Esophagus (tissue), 2 donors: ENCODE results near the gene UBR4. TPM values are rescaled to one million over a fixed set of nuclear protein-coding genes. Genes with fewer than 3 reads are reported as not detected.

Experiments used
- H3K27ac ChIP-seq, 2 donors: one replicate each; pipeline ENCODE4 v1.5.1; 2013; ENCODE audit warnings: low read depth in 2 of 2, mild to moderate bottlenecking in 2 of 2, inconsistent platforms in 1 of 2, low read length in 1 of 2, moderate library complexity in 1 of 2
- H3K27me3 ChIP-seq, 2 donors: one replicate each; pipeline ENCODE4 v1.6.1; 2013; ENCODE audit warnings: low read length in 2 of 2, control low read depth in 1 of 2, mild to moderate bottlenecking in 1 of 2; ENCODE audit not compliant: insufficient read depth in 2 of 2, control insufficient read depth in 1 of 2
- H3K36me3 ChIP-seq, 2 donors: one replicate each; pipeline ENCODE4 v1.6.1; 2013; ENCODE audit warnings: low read length in 1 of 2; ENCODE audit not compliant: control insufficient read depth in 2 of 2, insufficient read depth in 2 of 2
- H3K4me1 ChIP-seq, 2 donors: one replicate each; pipeline ENCODE4 v1.6.1; 2013; ENCODE audit warnings: low read length in 1 of 2; ENCODE audit not compliant: control insufficient read depth in 2 of 2, insufficient read depth in 2 of 2
- H3K4me3 ChIP-seq, 2 donors: one replicate each; pipeline ENCODE4 v1.5.1; 2013; ENCODE audit warnings: low read length in 2 of 2, mild to moderate bottlenecking in 2 of 2, low read depth in 1 of 2, moderate library complexity in 1 of 2
- H3K9me3 ChIP-seq, 2 donors: one replicate each; pipeline ENCODE4 v1.6.1; 2013; ENCODE audit warnings: mild to moderate bottlenecking in 2 of 2, low read depth in 1 of 2, low read length in 1 of 2, moderate library complexity in 1 of 2; ENCODE audit not compliant: control insufficient read depth in 2 of 2, insufficient read depth in 1 of 2
- WGBS, 2 donors: extraction: QIAGEN DNeasy Blood & Tissue Kit; methylation state at CpG; one replicate each; pipeline ENCODE4 v1.1.7; 2013; 5-methylcytosine and 5-hydroxymethylcytosine counted together
- polyA plus RNA-seq, 2 donors: library from polyadenylated mRNA; stranded (reverse); fragments of 200-250 nt; gene quantifications; one replicate each; pipeline ENCODE4 v1.2.3, GENCODE V29; 2013
- donor health status: healthy with polysubstance abuse.
- donor health status: Bipolar disorder and iron deficiency.

Gene UBR4
- polyA plus RNA-seq, 2 donors: 81.9 to 89.9 TPM

DNA sequence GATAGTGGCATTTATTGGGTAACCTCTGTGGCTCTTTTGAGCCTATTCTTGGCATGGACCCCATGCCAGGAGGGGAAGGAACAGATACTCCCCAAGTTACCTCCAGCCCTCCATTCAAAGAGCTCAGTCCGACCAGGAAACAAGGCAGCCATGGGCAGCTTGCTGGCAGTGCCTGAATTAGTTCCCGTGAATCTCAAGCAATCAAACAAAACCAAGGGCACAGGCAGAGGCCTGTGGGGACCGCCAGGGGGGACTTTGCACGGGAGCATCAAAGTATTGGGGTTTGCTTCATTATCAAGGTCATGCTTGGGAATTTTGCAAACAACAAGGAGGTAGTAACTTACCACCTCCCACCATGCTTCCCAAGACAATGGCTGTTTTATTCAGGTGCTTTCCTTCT lies 172.4 kb downstream of the UBR4 start:
- H3K27me3 ChIP-seq: no peaks in the 10 kb centered on the region
- H3K4me3 ChIP-seq: no peak overlapping the region
- H3K9me3 ChIP-seq: no peaks in the 10 kb centered on the region
- no peak overlapping the region for H3K27ac ChIP-seq
- WGBS, 2 donors: 64 to 82% methylated on average over 4 of the region's 4 CpGs
- peaks cover 8 to 20% of the 10 kb centered on the region in 2 donors for H3K4me1 ChIP-seq
- H3K36me3 ChIP-seq: no peaks in the 10 kb centered on the region

DNA sequence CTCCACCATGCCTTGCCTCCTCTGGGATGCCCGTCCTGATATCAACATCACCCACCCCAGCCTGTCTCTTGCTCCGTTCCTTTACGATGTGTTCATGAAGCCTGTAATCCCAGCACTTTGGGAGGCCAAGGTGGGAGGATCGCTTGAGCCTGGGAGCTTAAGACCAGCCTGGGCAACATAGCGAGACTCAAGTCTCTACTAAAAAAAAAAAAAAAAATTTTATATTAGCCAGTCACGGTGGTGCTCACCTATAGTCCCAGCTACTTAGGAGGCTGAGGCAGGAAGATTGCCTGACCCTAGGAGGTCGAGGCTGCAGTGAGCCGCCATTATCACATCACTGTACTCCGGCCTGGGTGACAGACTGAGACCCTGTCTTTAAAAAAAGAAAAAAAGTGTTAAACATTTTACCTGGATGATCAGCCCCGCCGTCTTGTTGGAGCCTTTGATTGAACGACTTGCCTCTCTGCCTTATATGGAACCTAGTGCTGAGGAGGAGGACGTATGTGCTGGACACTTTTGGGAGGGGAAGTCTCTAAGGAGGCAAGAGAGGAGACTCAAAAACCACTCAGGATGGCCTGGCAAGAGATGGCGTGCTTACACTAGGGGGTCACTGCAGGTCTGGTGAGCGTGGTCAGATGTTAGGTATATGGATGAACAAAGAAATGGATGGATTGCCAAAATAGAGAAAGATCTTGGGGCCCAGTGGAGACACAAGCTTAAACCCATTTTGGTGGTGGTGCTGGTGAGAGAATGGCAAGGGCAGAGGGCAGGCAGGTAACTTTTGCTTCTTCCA lies 173.1 kb downstream of the UBR4 start:
- no peaks in the 10 kb centered on the region for H3K36me3 ChIP-seq
- no peaks in the 10 kb centered on the region for H3K27me3 ChIP-seq
- no peaks in the 10 kb centered on the region for H3K9me3 ChIP-seq
- H3K4me1 ChIP-seq: peaks cover 8 to 20% of the 10 kb centered on the region in 2 donors
- H3K27ac ChIP-seq: no peak overlapping the region
- no peak overlapping the region for H3K4me3 ChIP-seq
- WGBS, 2 donors: 90 to 92% methylated on average over 15 of the region's 15 CpGs

DNA sequence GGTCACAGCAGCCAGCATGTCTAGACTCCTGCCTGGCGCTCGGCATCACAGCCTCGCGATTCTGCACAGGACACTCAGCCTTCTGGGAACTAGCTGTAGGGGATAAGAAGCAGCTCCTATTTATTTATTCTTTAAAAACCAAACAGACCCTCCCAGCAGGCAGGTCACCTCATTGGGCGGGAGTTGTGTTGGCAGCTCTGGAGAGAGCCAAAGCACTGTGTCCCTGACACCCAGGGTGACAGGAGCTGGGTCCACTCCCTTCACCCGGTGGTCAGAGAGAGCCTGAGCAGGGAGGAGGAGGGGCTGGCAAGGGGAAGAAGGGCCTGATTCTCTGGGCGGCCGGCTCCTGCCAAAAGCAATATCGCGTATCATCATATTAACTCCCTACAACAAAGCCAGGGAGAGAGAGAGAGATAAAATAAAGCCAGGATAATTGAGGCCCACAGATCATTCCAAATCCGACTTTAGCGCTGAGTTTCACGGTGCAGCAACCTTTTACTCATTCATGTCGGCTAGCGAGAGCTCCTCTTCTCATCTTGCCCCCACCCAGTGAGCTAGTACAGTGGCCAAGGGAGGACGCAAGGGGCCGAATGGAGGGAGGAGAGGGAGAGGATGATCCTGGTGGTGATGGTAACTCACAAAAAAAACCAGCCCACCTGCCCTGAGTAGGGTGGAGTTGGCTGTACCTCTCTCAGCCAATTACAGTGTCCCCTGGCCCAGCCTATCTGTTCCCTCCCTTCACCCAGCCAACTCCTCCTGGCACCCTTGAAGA lies 173.8 kb downstream of the UBR4 start:
- H3K27me3 ChIP-seq: no peaks in the 10 kb centered on the region
- H3K27ac ChIP-seq: peak overlapping the region in 1 of 2 donors; percentile 38
- H3K9me3 ChIP-seq: no peaks in the 10 kb centered on the region
- H3K4me3 ChIP-seq: no peak overlapping the region
- H3K4me1 ChIP-seq: peaks cover 8 to 20% of the 10 kb centered on the region in 2 donors
- no peaks in the 10 kb centered on the region for H3K36me3 ChIP-seq
- 38 to 41% methylated on average over 15 to 17 of the region's 17 CpGs for WGBS, 2 donors

- peaks cover 8 to 20% of the 10 kb centered on the region in 2 donors for H3K4me1 ChIP-seq
- no peaks in the 10 kb centered on the region for H3K9me3 ChIP-seq
- no peak overlapping the region for H3K4me3 ChIP-seq
- WGBS, 2 donors: 73 to 75% methylated on average over 7 of the region's 7 CpGs
- H3K36me3 ChIP-seq: no peaks in the 10 kb centered on the region
- peak overlapping the region in 1 of 2 donors; percentile 38 for H3K27ac ChIP-seq
- no peaks in the 10 kb centered on the region for H3K27me3 ChIP-seq
Measured at GRCh38 chr1:19035377-19036040, 174.6 kb downstream of the UBR4 start.

DNA sequence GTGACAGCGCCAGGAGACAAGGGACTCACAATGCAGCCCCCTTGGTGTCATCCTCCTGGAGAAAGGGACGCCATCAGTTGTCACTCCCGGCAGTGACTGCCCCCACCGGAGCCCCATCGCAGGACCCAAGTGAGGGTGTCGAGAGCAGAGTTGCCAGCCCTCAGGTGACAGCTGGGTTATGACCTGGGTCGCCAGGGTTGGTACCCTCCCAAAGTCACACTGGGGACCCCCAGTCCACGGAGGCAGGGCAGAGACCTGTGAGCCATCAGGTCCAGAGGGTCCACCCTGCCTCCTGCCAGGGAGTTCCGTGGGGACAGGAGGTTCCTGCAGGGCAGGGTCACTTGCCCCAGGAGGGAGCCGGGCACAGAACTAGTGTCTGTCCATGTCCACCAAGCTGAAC lies 175.3 kb downstream of the UBR4 start:
- 75 to 83% methylated on average over 9 to 10 of the region's 10 CpGs for WGBS, 2 donors
- no peak overlapping the region for H3K4me3 ChIP-seq
- H3K27ac ChIP-seq: peak overlapping the region in 1 of 2 donors; percentile 91
- no peaks in the 10 kb centered on the region for H3K27me3 ChIP-seq
- no peaks in the 10 kb centered on the region for H3K36me3 ChIP-seq
- H3K9me3 ChIP-seq: no peaks in the 10 kb centered on the region
- peaks cover 8 to 23% of the 10 kb centered on the region in 2 donors for H3K4me1 ChIP-seq

GRCh38 chr1:19033926-19034680 lies 176.0 kb downstream of the UBR4 start:
- Histone ChIP-seq H3K9me3 (no peaks in the 10 kb centered on the region), H3K4me3 (no peak overlapping the region), H3K27me3 (no peaks in the 10 kb centered on the region), H3K36me3 (no peaks in the 10 kb centered on the region), H3K4me1 (peaks cover 8 to 27% of the 10 kb centered on the region in 2 donors), H3K27ac (peak overlapping the region; percentile 9 to 91)
- WGBS, 2 donors: 43 to 65% methylated on average over 22 of the region's 22 CpGs

DNA sequence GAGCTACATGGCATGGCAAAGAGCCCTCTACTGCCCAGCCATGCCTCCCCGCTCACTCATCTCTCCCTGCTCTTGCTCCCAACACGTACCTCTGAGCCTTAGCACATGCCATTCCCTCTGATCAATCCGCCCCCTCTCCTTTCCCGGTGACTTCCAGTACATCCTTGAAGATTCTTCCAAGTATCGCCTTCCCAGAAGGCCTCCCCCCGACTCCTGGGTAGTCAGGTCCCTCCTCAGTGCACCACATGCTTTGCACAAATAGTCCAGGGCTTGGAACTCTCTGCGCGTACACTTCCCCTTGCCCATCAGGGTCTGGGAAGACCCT lies 176.6 kb downstream of the UBR4 start:
- H3K27ac ChIP-seq: peak overlapping the region in 1 of 2 donors; percentile 70
- WGBS, 2 donors: 71 to 81% methylated on average over 8 of the region's 8 CpGs
- no peak overlapping the region for H3K4me3 ChIP-seq
- no peaks in the 10 kb centered on the region for H3K9me3 ChIP-seq
- H3K27me3 ChIP-seq: no peaks in the 10 kb centered on the region
- peaks cover 10 to 31% of the 10 kb centered on the region in 2 donors for H3K4me1 ChIP-seq
- H3K36me3 ChIP-seq: no peaks in the 10 kb centered on the region

DNA sequence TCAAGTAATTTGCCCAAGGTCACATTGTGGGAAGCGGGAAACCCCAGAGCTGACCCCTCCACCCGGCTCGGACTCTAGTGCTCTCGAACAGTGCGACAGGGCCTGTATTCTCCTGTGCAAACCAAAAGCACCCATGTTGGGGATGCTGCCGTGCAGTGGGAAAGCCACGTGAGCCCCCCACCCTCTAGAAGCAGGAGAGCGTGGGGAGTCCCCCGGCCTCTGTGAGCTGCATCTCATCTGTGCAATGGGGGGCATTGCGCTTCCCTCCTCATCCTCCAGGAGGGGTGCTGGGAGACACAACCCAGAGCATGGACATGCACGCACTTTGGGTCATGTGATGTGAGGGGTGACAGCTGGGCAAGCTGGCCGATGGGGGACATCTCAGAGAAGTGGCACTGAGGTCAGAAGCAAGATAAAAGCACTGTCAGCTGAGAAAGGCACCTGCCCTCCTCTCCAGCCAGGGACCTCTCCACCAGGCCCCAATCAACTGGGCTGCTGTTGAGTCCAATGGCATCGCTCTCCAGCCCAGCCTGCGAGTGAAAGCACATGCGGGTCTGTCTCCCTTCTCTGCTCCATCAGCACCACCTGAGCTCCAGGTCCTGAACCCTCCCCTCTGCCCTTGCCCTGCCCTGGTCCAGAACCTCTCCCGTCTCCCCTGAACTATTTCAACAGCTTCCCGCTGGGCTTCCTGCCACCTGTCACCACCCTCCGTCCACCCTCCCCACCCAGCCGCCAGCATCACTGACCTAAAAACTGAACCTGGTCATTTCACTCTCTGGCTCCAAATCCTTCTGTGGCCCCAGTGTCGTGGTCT lies 177.2 kb downstream of the UBR4 start:
- peaks cover 10 to 35% of the 10 kb centered on the region in 2 donors for H3K4me1 ChIP-seq
- WGBS, 2 donors: 85 to 87% methylated on average over 20 of the region's 20 CpGs
- H3K27ac ChIP-seq: peak overlapping the region in 1 of 2 donors; percentile 70
- no peaks in the 10 kb centered on the region for H3K27me3 ChIP-seq
- no peaks in the 10 kb centered on the region for H3K9me3 ChIP-seq
- H3K36me3 ChIP-seq: no peaks in the 10 kb centered on the region
- no peak overlapping the region for H3K4me3 ChIP-seq
